Choroid plexus epithelial cell (primary cell): ENCODE measurements around the gene AGA.

Experiments used
- DNase-seq: peaks from one replicate; pipeline ENCODE4 v3.0.0-alpha.2; 2010; ENCODE audit warnings: low read depth
- H3K4me3 ChIP-seq: 2 replicates; pipeline ENCODE4 v1.5.1; 2011; ENCODE audit warnings: low read depth, mild to moderate bottlenecking, control low read depth, low read length, moderate library complexity
- CTCF ChIP-seq: conservative IDR thresholded peaks from 2 replicates; pipeline ENCODE4 v1.5.1; 2011; ENCODE audit warnings: low read depth, mild to moderate bottlenecking, control low read depth, inconsistent platforms, low read length, moderate library complexity

Gene AGA

GRCh38 chr4:177484613-177485021 lies 42.4 kb upstream of the AGA start:
- no peak overlapping the region for H3K4me3 ChIP-seq
- TF ChIP-seq CTCF, result no peak
- peak; percentile 84 for DNase-seq

DNA sequence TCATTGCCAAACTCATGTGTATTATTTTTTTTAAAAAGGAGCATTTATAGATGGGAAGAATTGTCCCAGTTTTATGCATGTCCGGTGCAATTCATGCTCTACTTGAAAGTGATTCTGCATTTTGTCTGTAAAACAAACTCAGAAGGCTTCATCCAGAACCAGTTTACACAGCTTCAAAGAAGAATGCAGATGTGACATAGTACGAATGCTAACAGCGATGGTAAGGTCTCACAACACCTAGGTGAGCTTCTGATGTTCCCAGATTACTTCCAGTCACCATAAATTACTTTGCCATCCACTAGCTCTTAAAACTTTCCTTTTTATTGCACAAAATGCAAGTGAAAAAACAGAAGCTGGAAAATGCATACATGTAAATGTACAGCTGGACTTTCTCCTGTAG lies 41.5 kb upstream of the AGA start:
- H3K4me3 ChIP-seq, result no peak overlapping the region
- TF ChIP-seq CTCF, result no peak
- no peak for DNase-seq

DNA sequence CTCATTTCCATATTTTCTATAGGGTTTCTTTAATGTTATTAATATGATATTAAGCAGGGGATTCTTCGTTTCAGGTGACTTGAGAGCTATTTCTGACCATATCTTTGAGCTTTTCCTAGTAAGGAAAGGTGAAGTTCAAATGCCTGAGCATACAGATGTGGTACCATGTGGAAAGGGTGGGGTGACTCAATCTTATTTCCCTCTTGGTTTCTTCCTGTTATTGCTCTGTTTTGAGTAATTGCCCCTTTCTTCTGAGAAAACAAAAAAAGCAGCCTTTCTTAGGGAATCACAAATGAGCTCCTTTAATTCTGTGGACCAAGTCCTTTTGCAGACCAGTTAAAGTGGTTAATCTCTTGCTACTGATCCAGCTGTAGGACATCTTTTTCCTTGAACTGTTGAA lies 41.0 kb upstream of the AGA start:
- TF ChIP-seq CTCF, result no peak

GRCh38 chr4:177482367-177482766 lies 40.1 kb upstream of the AGA start:
- no peak for DNase-seq
- no peak for TF ChIP-seq CTCF
- no peak overlapping the region for H3K4me3 ChIP-seq

More for the DNA sequence above, 41.0 kb upstream of the AGA start:
- no peak overlapping the region for H3K4me3 ChIP-seq
- DNase-seq, result no peak

GRCh38 chr4:177480795-177481194 lies 38.6 kb upstream of the AGA start:
- peak; percentile 15 for DNase-seq
- H3K4me3 ChIP-seq, result no peak overlapping the region
- TF ChIP-seq CTCF, result no peak

GRCh38 chr4:177479063-177479462 lies 36.8 kb upstream of the AGA start:
- no peak for DNase-seq
- TF ChIP-seq CTCF, result no peak
- no peak overlapping the region for H3K4me3 ChIP-seq

DNA sequence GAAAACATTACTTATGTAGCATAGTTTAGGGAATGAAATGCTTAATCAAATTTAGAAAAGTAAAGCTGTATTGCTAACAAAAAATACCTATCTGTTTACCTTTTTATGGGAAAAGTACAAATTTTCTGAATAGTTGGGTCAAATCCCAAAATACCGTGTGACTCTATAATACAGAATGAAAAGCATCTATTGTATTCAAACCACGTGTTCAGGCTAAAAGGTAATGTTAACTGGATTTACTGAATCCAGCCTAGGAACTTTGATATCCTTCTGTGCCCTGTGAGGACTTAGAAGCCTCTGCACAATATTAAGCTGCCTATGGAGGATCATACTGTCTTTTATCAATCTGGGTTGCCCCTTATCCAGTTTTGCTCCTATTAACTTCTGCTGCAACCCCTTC lies 36.3 kb upstream of the AGA start:
- TF ChIP-seq CTCF, result no peak
- no peak overlapping the region for H3K4me3 ChIP-seq
- DNase-seq, result no peak
